ENCODE results near the gene ELAC2.

DNA sequence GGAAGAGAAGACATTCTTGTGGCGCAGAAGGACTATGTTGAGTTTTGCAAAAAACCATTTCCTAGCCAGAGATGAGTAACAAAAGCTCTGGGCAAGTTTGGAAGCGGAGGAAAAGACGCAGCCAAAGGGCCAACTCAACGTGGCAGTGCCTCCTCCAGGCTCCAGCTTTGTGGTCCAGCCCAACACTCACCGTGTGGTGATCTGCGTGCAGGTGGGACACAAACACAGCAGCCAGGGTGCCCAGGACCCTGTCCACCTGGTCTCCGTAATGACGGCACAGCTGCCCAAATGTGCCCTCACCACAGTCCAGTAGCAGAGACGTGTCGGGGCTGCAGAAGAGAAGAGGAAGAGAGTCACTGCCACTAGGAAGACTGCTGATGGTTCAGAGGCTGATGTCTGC is 21.5 kb downstream of the ELAC2 start:
- TF ChIP-seq, protein P1, sequence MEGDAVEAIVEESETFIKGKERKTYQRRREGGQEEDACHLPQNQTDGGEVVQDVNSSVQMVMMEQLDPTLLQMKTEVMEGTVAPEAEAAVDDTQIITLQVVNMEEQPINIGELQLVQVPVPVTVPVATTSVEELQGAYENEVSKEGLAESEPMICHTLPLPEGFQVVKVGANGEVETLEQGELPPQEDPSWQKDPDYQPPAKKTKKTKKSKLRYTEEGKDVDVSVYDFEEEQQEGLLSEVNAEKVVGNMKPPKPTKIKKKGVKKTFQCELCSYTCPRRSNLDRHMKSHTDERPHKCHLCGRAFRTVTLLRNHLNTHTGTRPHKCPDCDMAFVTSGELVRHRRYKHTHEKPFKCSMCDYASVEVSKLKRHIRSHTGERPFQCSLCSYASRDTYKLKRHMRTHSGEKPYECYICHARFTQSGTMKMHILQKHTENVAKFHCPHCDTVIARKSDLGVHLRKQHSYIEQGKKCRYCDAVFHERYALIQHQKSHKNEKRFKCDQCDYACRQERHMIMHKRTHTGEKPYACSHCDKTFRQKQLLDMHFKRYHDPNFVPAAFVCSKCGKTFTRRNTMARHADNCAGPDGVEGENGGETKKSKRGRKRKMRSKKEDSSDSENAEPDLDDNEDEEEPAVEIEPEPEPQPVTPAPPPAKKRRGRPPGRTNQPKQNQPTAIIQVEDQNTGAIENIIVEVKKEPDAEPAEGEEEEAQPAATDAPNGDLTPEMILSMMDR (conservative IDR thresholded peaks at IDR 0.05; ENCODE audit: low read depth, low read length) = no peak
- no peak for TF ChIP-seq EZH2 (IDR thresholded peaks at IDR 0.05; ENCODE audit: borderline replicate concordance, low read depth, low read length, poor library complexity, severe bottlenecking)

Measured in A673 (cell line).